Lung (tissue), 12 donors: ENCODE measurements around the gene SEMA3A. TPM values are rescaled to one million over a fixed set of nuclear protein-coding genes. Genes with fewer than 3 reads are reported as not detected.
A peak's percentile ranks its signal among the peaks of the same experiment; 100 is the strongest.

Experiments used
- ATAC-seq: fragments of 200-7000 bp; cut with Tn5 transposase; one replicate; pipeline ENCODE4 v1.9.1; 2020; ENCODE audit warnings: moderate number of reproducible peaks; ENCODE audit not compliant: insufficient read depth, low FRiP score
- DNase-seq, 3 donors: peaks; one replicate each; pipeline ENCODE4 v3.0.0-alpha.2; 2013 to 2017
- H3K27ac ChIP-seq, 2 donors: one replicate each; pipeline ENCODE4 v1.5.1; 2013; ENCODE audit warnings: mild to moderate bottlenecking in 2 of 2, moderate library complexity in 2 of 2, control low read depth in 1 of 2, inconsistent platforms in 1 of 2, low read depth in 1 of 2, low read length in 1 of 2
- H3K27me3 ChIP-seq, 3 donors: one replicate each; pipeline ENCODE4 v1.5.1; 2013; ENCODE audit warnings: low read length in 2 of 3; ENCODE audit not compliant: control insufficient read depth in 3 of 3, insufficient read depth in 3 of 3
- H3K36me3 ChIP-seq, 4 donors: one replicate each; pipeline ENCODE4 v1.5.1; 2013; ENCODE audit warnings: low read length in 4 of 4, mild to moderate bottlenecking in 1 of 4, moderate library complexity in 1 of 4; ENCODE audit not compliant: control insufficient read depth in 4 of 4, insufficient read depth in 4 of 4
- H3K4me1 ChIP-seq, 5 donors: one replicate each; pipeline ENCODE4 v1.5.1; 2013; ENCODE audit warnings: low read length in 5 of 5, mild to moderate bottlenecking in 2 of 5, moderate library complexity in 1 of 5; ENCODE audit not compliant: control insufficient read depth in 5 of 5, insufficient read depth in 5 of 5
- H3K4me3 ChIP-seq: one replicate; pipeline ENCODE4 v1.5.1; 2013; ENCODE audit warnings: mild to moderate bottlenecking, control low read depth, moderate library complexity
- H3K9ac ChIP-seq, 2 donors: one replicate each; pipeline ENCODE4 v1.5.1; 2013; ENCODE audit warnings: low read length in 2 of 2, control low read depth in 1 of 2; ENCODE audit not compliant: insufficient read depth in 1 of 2
- H3K9me3 ChIP-seq, 4 donors: one replicate each; pipeline ENCODE4 v1.5.1; 2013; ENCODE audit warnings: low read length in 3 of 4, mild to moderate bottlenecking in 1 of 4, moderate library complexity in 1 of 4; ENCODE audit not compliant: control insufficient read depth in 4 of 4, insufficient read depth in 3 of 4
- CTCF ChIP-seq: IDR thresholded peaks from 2 replicates; pipeline ENCODE4 v1.5.1; 2012; ENCODE audit warnings: mild to moderate bottlenecking; ENCODE audit errors: control extremely low read depth, extremely low read depth
- WGBS, 2 donors: extraction: QIAGEN DNeasy Blood & Tissue Kit; methylation state at CpG; one replicate each; pipeline ENCODE4 v1.1.7; 2013; 5-methylcytosine and 5-hydroxymethylcytosine counted together
- polyA plus RNA-seq, 2 donors: library from polyadenylated mRNA; stranded (reverse); fragments of 200-250 nt; gene quantifications; one replicate each; pipeline ENCODE4 v1.2.1, GENCODE V29; 2013
- total RNA-seq, 2 donors: library from RNA; depleted of rRNA in 1 of 2; stranded (reverse); fragments of >200 nt in 1 of 2; gene quantifications; one replicate each; pipeline ENCODE4 v1.2.1, GENCODE V29; 2014 to 2021
- donor health status: control.
- donor health status: control.
- donor health status: Bipolar disorder and iron deficiency.
- donor health status: healthy.
- donor health status: DM: yes; HTN: yes; CAD: no.

The SEMA3A gene
- total and polyA plus RNA-seq, 4 donors: 0.79 to 21.4 (median 5.5) TPM

- Histone ChIP-seq H3K36me3 (no peaks in the 10 kb centered on the region), H3K4me3 (no peak overlapping the region), H3K27ac (no peak overlapping the region), H3K9ac (peak overlapping the region in 1 of 2 donors; percentile 80), H3K4me1 (peaks cover 0 to 54% (median 5%) of the 10 kb centered on the region in 5 donors), H3K9me3 (no peaks in the 10 kb centered on the region), H3K27me3 (no peaks in the 10 kb centered on the region)
- DNase-seq (peak in 2 of 3 donors; percentile 46 to 50), ATAC-seq (no peak)
- TF ChIP-seq CTCF: no peak
- WGBS, 2 donors: 67 to 81% methylated on average over 1 of the region's 1 CpG
Observed at GRCh38 chr7:84191842-84192241, 2.7 kb downstream of the SEMA3A start.

GRCh38 chr7:84191261-84191660 is 3.3 kb downstream of the SEMA3A start:
- Histone ChIP-seq H3K4me3 (no peak overlapping the region), H3K27ac (no peak overlapping the region), H3K36me3 (no peaks in the 10 kb centered on the region), H3K9me3 (no peaks in the 10 kb centered on the region), H3K27me3 (no peaks in the 10 kb centered on the region), H3K4me1 (peaks cover 0 to 55% (median 5%) of the 10 kb centered on the region in 5 donors), H3K9ac (no peak overlapping the region)
- DNase-seq (peak in 1 of 3 donors; percentile 34), ATAC-seq (no peak)
- TF ChIP-seq CTCF: no peak

- WGBS, 2 donors: 90% methylated on average over 1 of the region's 1 CpG
- ATAC-seq: no peak
- no peaks in the 10 kb centered on the region for H3K27me3 ChIP-seq
Observed at GRCh38 chr7:84190016-84190705, 4.4 kb downstream of the SEMA3A start.

More at GRCh38 chr7:84190016-84190705, 4.4 kb downstream of the SEMA3A start:
- TF ChIP-seq CTCF: no peak
- DNase-seq: peak in 2 of 3 donors; percentile 50 to 62
- H3K9me3 ChIP-seq: no peaks in the 10 kb centered on the region
- H3K36me3 ChIP-seq: no peaks in the 10 kb centered on the region
- H3K4me1 ChIP-seq: peaks cover 0 to 54% (median 1%) of the 10 kb centered on the region in 5 donors
- H3K27ac ChIP-seq: no peak overlapping the region
- H3K4me3 ChIP-seq: no peak overlapping the region
- H3K9ac ChIP-seq: no peak overlapping the region
